Skeletal muscle satellite cell (primary cell): ENCODE data around the gene BCL2.

Experiments used
- H3K27me3 ChIP-seq: 2 replicates; pipeline ENCODE4 v1.7.0; 2013; ENCODE audit warnings: low read length; ENCODE audit not compliant: control insufficient read depth, insufficient read depth
- H3K36me3 ChIP-seq: 2 replicates; pipeline ENCODE4 v1.7.0; 2013; ENCODE audit warnings: mild to moderate bottlenecking, control low read depth, low read length; ENCODE audit not compliant: insufficient read depth
- H3K4me1 ChIP-seq: 2 replicates; pipeline ENCODE4 v1.7.0; 2013; ENCODE audit warnings: low read length; ENCODE audit not compliant: control insufficient read depth, insufficient read depth
- H3K4me2 ChIP-seq: 2 replicates; pipeline ENCODE4 v1.7.0; 2013; ENCODE audit warnings: mild to moderate bottlenecking, low read length
- H3K4me3 ChIP-seq: 2 replicates; pipeline ENCODE4 v1.7.0; 2013; ENCODE audit warnings: low read length
- H3K9ac ChIP-seq: 2 replicates; pipeline ENCODE4 v1.7.0; 2013; ENCODE audit warnings: mild to moderate bottlenecking, low read depth, low read length, moderate library complexity
- H3K9me3 ChIP-seq: replicated peaks from 2 replicates; pipeline ENCODE4 v1.7.0; 2013; ENCODE audit warnings: mild to moderate bottlenecking, control low read depth, low read length

BCL2 gene

DNA sequence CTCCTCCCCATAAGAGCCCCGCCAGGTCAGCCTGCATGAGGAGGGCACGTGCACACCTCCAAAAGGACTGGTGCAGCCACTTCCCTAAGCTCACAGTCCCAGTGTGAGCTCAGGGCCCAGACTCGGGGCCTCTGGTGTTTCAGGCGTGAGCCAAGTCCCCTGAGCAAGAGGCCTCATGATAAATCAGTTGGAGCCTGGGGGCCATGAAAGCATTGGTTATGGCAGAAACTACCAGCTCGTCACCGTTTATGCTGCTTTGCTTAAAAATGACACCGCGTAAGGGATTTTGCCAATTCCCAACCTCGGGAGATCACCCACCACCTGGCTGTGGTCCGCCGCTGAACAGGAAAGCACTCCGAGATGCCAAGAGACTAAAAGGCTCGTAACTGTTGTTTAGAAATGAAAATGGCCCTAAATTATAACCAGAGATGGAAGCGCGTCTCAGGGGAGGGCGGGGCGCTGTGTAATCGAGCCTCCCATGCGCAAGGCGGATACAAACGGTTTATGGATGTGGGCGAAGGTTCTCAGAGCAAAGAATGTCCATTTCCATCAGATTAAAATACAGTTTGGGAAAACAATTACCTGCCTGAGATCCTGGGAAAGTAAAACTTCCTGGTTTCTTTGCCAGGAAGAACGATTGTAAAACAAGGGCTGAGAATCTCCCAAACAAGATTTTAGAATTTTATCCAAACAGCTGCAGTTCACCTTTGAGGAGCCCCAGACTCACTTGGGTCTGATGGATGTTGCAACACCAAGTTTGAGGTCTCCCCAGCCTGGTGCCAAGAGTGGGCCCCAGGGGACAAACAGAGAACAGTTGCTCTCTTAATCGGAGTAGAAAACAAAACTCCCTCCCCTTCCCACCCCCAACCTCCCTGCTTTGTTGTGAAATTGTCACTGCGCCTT, 141.4 kb downstream of the BCL2 start:
- Histone ChIP-seq H3K9me3 (no peaks in the 10 kb centered on the region), H3K4me3 (peak overlapping the region; percentile 7), H3K27me3 (peaks cover 53% of the 10 kb centered on the region), H3K4me2 (peak overlapping the region; percentile 61), H3K4me1 (peaks cover 2% of the 10 kb centered on the region), H3K36me3 (no peaks in the 10 kb centered on the region), H3K9ac (no peak overlapping the region)

DNA sequence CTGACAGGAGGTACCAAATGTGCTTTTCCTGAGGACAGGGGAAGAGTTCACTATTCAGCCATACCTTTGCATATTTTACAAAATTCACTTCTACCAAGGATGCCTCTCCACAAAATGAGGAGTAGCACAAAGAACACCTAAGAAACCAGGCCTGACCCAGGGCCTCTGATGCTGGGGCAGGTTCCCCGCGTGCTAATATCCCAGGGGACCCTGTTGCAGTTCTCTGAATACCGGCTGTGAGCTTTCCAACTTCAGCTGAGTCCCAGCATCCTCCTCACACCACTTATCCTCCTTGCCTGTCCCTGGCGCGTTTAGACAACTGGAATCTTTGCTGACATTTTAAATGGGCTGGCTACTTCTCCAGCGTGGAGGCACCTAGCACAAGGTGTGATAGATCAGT, 142.3 kb downstream of the BCL2 start:
- H3K9me3 ChIP-seq = no peaks in the 10 kb centered on the region
- no peak overlapping the region for H3K4me2 ChIP-seq
- no peak overlapping the region for H3K9ac ChIP-seq
- peaks cover 44% of the 10 kb centered on the region for H3K27me3 ChIP-seq
- no peaks in the 10 kb centered on the region for H3K4me1 ChIP-seq
- no peaks in the 10 kb centered on the region for H3K36me3 ChIP-seq
- H3K4me3 ChIP-seq = no peak overlapping the region

DNA sequence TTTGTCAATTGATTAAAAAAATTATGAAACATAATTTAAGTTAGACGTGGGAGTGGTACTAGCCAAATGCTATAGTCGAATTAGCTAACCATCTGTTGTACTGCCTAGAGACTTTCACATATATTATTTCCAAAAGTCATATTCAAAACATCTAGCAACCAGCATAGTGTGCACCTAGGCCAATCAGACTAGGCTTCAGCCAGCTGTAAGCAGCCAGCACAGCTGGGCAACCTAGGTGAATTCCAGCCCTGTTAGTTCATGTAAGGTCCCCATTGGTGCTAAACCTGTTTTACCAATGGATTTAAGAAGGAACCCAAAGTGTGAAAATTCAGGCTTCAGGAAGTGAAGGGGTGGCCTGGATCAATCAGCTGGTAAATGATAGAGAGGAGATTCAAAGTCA, 144.3 kb downstream of the BCL2 start:
- no peak overlapping the region for H3K4me2 ChIP-seq
- no peak overlapping the region for H3K4me3 ChIP-seq
- H3K4me1 ChIP-seq = no peaks in the 10 kb centered on the region
- H3K9ac ChIP-seq = no peak overlapping the region
- peaks cover 25% of the 10 kb centered on the region for H3K27me3 ChIP-seq
- H3K36me3 ChIP-seq = no peaks in the 10 kb centered on the region
- no peaks in the 10 kb centered on the region for H3K9me3 ChIP-seq

DNA sequence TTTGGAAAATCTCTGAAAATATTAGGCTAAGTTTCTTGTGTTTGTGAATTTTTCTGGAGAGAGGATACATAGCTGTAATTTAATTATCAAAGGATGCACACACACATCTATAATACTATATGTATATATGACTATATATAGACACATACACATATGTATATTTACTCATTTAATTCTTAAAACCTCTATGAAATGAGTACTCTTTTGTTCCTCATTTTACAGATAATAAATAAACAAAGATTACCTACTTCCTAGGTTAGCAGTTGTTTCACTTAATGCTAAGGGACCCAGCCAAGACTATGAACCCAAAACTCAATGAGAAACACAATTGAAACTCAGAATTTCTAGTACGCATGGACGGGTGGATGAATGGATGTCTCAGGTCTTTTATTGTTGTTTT, 145.6 kb downstream of the BCL2 start:
- Histone ChIP-seq H3K27me3 (peaks cover 13% of the 10 kb centered on the region), H3K9ac (no peak overlapping the region), H3K4me3 (no peak overlapping the region), H3K36me3 (no peaks in the 10 kb centered on the region), H3K4me2 (no peak overlapping the region), H3K4me1 (no peaks in the 10 kb centered on the region), H3K9me3 (no peaks in the 10 kb centered on the region)

DNA sequence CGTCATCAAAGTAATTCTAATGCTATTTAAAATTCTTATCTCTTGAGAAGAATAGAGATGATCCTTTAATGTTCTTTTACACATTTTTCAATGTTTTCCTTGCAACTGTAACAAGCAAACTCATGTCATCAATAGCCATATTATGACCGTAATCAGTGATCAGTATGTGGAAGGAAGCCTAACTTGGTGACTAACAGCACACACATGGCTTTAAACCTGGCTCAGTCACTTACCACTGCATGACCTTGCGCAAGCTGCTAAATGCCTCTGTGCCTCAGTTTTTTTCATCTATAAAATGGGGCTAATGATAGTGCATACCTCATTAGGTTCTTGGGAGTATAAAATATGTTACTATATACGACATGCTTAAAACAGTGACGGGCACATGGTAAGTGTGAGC, 149.7 kb downstream of the BCL2 start:
- Histone ChIP-seq H3K9me3 (no peaks in the 10 kb centered on the region), H3K9ac (no peak overlapping the region), H3K36me3 (no peaks in the 10 kb centered on the region), H3K4me2 (no peak overlapping the region), H3K4me1 (no peaks in the 10 kb centered on the region), H3K4me3 (no peak overlapping the region), H3K27me3 (no peaks in the 10 kb centered on the region)

DNA sequence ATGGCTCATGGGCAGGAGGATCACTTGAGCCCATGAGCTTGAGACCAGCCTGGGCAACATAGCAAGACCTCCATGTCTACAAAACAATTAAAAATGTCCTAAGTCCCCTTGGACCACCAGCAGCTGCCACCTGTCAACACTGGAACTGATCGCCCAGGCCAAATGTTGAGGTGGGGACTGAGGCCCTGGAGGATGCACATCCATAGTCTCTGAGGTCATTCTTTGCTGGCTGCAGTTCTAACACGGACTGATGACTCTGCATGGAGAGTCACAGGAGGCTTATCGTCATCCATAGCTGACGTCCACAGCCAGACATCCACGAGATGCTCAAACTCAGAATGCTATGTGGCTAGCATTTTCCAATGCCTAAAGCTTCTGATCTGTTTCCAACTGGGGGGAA, 151.3 kb downstream of the BCL2 start:
- H3K36me3 ChIP-seq = no peaks in the 10 kb centered on the region
- H3K9ac ChIP-seq = no peak overlapping the region
- H3K4me1 ChIP-seq = no peaks in the 10 kb centered on the region
- H3K9me3 ChIP-seq = no peaks in the 10 kb centered on the region
- no peaks in the 10 kb centered on the region for H3K27me3 ChIP-seq
- no peak overlapping the region for H3K4me2 ChIP-seq
- no peak overlapping the region for H3K4me3 ChIP-seq

DNA sequence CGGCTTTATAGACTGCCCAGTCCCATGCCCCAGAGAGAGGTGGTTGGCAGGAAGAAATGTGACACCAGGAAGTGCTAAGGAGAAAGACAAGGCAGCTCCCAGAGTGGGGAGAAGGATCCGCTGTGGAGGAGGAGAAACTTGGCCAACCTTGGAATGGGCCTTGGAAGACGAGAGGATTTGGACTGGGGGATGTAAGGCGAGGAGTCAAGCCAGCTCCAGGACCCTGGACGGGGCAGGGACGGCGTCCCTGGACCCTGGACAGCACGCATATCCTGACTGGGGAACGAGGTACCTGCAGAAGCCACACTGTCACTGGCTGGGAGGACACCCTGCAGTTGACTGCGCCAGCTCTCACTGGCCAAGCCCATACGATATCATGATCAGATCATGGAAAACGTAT, 153.4 kb downstream of the BCL2 start:
- H3K4me2 ChIP-seq = no peak overlapping the region
- peaks cover 15% of the 10 kb centered on the region for H3K4me1 ChIP-seq
- H3K36me3 ChIP-seq = no peaks in the 10 kb centered on the region
- H3K9ac ChIP-seq = no peak overlapping the region
- H3K27me3 ChIP-seq = no peaks in the 10 kb centered on the region
- H3K9me3 ChIP-seq = no peaks in the 10 kb centered on the region
- H3K4me3 ChIP-seq = no peak overlapping the region

DNA sequence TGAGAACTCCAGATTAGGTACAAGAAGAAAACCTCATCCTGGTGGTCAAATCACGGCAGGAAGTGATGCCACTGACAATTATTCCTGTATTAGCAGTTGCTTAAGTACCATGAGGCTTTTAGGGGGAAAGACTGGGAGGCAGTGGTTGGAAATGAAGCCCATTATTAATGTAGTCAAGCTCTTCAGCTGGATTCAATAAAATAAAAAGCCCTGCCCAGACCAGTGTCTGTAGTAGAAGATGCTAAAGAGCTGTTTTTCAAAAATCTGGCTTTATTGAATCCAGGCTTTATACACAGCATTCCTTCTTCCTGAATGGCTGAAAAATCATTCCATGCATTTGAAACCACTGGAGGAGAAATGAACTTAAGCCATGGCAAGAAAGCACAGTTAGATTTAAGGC, 155.2 kb downstream of the BCL2 start:
- no peaks in the 10 kb centered on the region for H3K9me3 ChIP-seq
- H3K36me3 ChIP-seq = no peaks in the 10 kb centered on the region
- H3K9ac ChIP-seq = no peak overlapping the region
- H3K27me3 ChIP-seq = no peaks in the 10 kb centered on the region
- no peak overlapping the region for H3K4me2 ChIP-seq
- peaks cover 15% of the 10 kb centered on the region for H3K4me1 ChIP-seq
- H3K4me3 ChIP-seq = no peak overlapping the region

DNA sequence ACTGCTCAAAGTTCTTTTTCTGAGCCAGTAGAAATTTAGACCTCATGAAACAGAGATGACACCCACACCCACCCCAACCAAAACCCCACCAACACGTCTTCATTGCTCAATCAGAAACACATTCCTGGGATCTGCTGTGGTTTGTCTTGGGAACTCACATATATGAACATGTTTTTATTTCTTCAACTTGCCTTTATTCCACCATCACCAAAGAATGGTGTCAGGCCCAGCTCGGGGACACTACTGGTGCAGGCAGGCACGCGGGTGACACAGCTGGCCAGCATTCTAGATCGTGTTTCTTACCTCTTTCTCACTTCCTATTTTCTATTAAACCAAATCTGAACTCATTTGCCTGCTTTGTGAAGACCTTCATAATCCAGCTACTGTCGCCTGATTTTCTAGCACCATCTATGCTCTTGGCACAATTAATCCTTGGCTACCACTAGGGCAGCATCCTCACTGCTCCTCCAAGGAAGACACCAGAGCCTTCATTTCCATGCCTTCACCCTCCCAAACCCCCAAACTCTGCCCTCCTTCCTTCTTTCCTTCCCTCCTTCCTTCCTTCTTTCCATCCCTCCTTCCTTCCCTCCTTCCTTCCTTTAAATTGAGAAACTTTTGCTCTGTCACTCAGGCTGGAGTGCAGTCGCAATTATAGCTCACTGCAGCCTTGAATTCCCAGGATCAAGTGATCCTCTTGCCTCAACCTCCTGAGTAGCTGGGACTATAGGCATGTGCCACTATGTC, 157.1 kb downstream of the BCL2 start:
- Histone ChIP-seq H3K27me3 (peaks cover 8% of the 10 kb centered on the region), H3K9ac (no peak overlapping the region), H3K36me3 (no peaks in the 10 kb centered on the region), H3K4me2 (peak overlapping the region; percentile 61), H3K4me1 (peaks cover 15% of the 10 kb centered on the region), H3K4me3 (no peak overlapping the region), H3K9me3 (no peaks in the 10 kb centered on the region)

DNA sequence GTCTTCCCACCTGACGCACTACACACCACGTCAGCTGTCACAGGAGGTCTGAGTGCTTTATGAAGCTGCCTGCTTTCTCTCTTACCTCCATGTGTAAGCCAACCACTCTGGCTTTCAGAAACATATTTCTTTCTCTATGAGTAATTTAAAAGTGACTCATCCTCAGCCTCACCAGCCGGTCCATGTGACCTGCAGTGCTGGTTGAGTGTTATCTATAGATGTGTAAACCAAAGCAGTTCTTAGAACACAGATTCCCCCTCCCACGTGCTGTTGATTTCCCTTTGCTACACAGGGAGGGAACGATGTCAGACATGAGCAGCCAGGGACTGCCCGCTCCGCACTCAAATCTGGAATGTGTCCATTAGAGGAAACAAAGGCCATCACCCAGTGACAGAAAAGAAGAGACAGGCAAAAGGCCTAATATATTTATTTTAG, 157.8 kb downstream of the BCL2 start:
- peak overlapping the region; percentile 61 for H3K4me2 ChIP-seq
- peaks cover 15% of the 10 kb centered on the region for H3K4me1 ChIP-seq
- H3K9me3 ChIP-seq = no peaks in the 10 kb centered on the region
- no peaks in the 10 kb centered on the region for H3K36me3 ChIP-seq
- peaks cover 14% of the 10 kb centered on the region for H3K27me3 ChIP-seq
- H3K9ac ChIP-seq = no peak overlapping the region
- H3K4me3 ChIP-seq = no peak overlapping the region

DNA sequence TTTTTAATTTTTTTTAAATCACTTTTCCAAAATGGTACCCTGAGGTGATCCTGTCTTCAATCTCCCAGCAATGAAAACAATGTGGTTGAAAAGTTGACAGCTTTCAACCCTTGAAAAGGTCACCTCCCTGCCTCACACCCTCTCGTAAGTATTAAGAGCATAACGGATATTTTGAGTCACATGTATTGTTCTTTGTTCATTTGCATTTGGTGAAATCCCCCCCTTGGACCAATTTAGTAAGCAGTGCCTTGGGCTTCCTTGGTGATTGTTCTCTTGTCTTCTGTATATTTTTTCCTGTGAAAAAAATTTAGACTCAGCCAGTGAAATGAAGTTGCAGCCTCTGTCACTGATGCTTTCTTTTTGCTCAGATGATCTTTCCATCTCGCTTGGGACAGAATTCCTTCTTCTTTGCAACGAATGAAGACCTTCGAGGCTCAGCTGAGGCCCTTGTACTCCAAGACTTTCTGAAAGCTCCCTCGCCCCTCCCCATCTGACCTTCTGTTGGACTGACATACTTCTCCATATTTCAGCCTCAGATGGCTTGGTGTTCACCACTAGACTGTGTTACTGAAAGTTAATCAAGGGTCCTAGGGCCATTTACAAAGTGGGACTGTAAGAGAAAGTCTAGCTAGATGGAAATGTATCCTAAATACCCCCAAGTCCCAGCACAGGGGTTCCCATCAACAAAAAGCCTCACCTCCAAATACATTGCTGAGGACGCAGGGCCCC, 158.4 kb downstream of the BCL2 start:
- no peak overlapping the region for H3K4me3 ChIP-seq
- peak overlapping the region; percentile 61 for H3K4me2 ChIP-seq

More for the DNA sequence above, 158.4 kb downstream of the BCL2 start:
- no peaks in the 10 kb centered on the region for H3K9me3 ChIP-seq
- peaks cover 19% of the 10 kb centered on the region for H3K27me3 ChIP-seq
- H3K36me3 ChIP-seq = no peaks in the 10 kb centered on the region
- no peak overlapping the region for H3K9ac ChIP-seq
- peaks cover 15% of the 10 kb centered on the region for H3K4me1 ChIP-seq
